ENCODE measurements around the gene ASB2.

ASB2 gene

DNA sequence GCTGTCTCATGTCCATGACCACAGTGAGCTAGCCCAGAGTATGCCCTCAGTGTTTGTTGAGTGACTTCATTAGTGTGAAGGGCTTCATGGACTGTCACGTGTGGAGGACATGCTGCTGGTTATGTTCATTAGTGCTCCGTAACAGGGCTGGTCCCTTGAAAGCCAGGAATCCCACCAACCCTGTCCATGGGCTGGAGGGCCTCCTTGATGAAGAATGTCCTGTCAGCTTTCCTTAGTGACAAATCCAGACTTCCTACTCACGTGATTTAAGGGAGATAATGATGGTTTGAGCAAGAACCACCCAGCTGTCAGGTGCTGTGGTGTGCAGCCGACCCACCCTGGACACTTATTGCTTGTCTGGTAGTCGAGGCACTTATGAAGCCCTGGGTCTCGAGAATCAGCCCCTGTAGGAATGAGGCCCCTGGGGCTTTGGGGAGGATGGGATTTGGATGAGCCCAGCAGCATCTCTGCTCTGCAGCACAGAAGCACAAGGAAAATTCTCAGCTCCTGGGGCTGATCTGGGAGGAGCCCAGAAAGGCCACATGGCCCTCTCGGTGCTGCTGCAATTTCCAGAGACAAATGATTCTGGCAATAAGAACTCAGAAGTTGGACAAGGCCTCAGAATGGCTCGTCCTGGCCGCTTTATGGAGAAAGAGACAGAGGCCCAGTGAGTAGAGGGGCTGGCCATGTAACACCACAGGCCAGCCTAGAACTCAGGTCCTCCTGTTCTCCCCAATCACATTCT lies 86.5 kb downstream of the ASB2 start:
- no peak overlapping the region for H3K27ac Mint-ChIP-seq (ENCODE audit: low read depth)
- no peak for ATAC-seq (replicated peaks; ENCODE audit: extremely low read depth, poor library complexity, severe bottlenecking)
- H3K4me3 Mint-ChIP-seq = no peak overlapping the region
- H3K27me3 Mint-ChIP-seq = peaks cover 51% of the 10 kb centered on the region
- H3K9me3 Mint-ChIP-seq = no peaks in the 10 kb centered on the region
- H3K36me3 Mint-ChIP-seq (ENCODE audit: insufficient read depth) = no peaks in the 10 kb centered on the region
- DNase-seq (ENCODE audit: low spot score in 2 of 2) = no peak
- H3K4me1 Mint-ChIP-seq = peaks cover 7% of the 10 kb centered on the region

GRCh38 chr14:93888995-93889394 lies 87.4 kb downstream of the ASB2 start:
- peaks cover 51% of the 10 kb centered on the region for H3K27me3 Mint-ChIP-seq
- no peak for DNase-seq (ENCODE audit: low spot score in 2 of 2)
- H3K27ac Mint-ChIP-seq (ENCODE audit: low read depth) = no peak overlapping the region
- ATAC-seq (replicated peaks; ENCODE audit: extremely low read depth, poor library complexity, severe bottlenecking) = no peak
- no peaks in the 10 kb centered on the region for H3K36me3 Mint-ChIP-seq (ENCODE audit: insufficient read depth)
- H3K4me1 Mint-ChIP-seq = peaks cover 13% of the 10 kb centered on the region
- no peaks in the 10 kb centered on the region for H3K9me3 Mint-ChIP-seq
- H3K4me3 Mint-ChIP-seq = no peak overlapping the region

DNA sequence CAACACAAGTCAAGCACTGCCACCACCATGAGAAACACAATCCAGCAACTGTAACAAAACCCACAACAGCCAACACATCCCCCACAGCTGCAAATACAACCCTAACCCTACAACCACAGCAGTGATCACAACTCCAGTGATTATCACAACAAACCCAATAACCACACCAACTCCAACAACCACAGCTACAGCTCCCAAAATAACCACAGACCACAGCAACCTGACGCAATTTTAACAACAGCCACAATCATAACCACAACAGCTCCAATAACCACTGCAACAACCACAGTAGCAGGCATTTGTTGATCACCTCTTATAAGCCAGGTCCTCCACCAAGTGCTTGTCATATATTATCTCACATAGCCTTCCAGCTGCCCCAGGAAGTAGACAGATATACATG lies 91.4 kb downstream of the ASB2 start:
- ATAC-seq (replicated peaks; ENCODE audit: extremely low read depth, poor library complexity, severe bottlenecking) (no peak), DNase-seq (ENCODE audit: low spot score in 2 of 2) (no peak)
- Mint-ChIP-seq H3K4me1 (peaks cover 9% of the 10 kb centered on the region), H3K36me3 (ENCODE audit: insufficient read depth) (no peaks in the 10 kb centered on the region), H3K27ac (ENCODE audit: low read depth) (no peak overlapping the region), H3K4me3 (no peak overlapping the region), H3K27me3 (peaks cover 47% of the 10 kb centered on the region), H3K9me3 (peaks cover 5% of the 10 kb centered on the region)
